GM18511 (cell line): ENCODE data around the gene SORL1.
"Not testable (repeated sequence)": the region's sequence is repeated elsewhere in the genome, so short reads cannot be mapped to it uniquely, and the experiment has no call there.

Source experiments
- ATAC-seq: cut with Tn5 transposase; IDR thresholded peaks from one replicate; pipeline ENCODE4 v1.9.1; 2021; ENCODE audit warnings: mild to moderate bottlenecking, moderate library complexity; ENCODE audit not compliant: unreplicated experiment

Gene SORL1

GRCh38 chr11:121503051-121503450 lies 50.9 kb downstream of the SORL1 start:
- ATAC-seq: no peak

GRCh38 chr11:121506237-121506636 lies 54.1 kb downstream of the SORL1 start:
- not testable (repeated sequence) for ATAC-seq

GRCh38 chr11:121508449-121508848 lies 56.3 kb downstream of the SORL1 start:
- no peak for ATAC-seq

- ATAC-seq: no peak
These were observed 58.3 kb downstream of the SORL1 start for GRCh38 chr11:121510438-121510837.

GRCh38 chr11:121512468-121513465 lies 60.7 kb downstream of the SORL1 start:
- no peak for ATAC-seq

GRCh38 chr11:121513807-121514206 lies 61.7 kb downstream of the SORL1 start:
- ATAC-seq: no peak

- no peak for ATAC-seq
These were observed 62.6 kb downstream of the SORL1 start for GRCh38 chr11:121514432-121515334.

- ATAC-seq: no peak
These were observed 63.2 kb downstream of the SORL1 start for GRCh38 chr11:121515335-121515671.

GRCh38 chr11:121517996-121518395 lies 65.9 kb downstream of the SORL1 start:
- no peak for ATAC-seq

- ATAC-seq: no peak
These were observed 68.4 kb downstream of the SORL1 start for GRCh38 chr11:121520243-121521144.

GRCh38 chr11:121521145-121522042 lies 69.3 kb downstream of the SORL1 start:
- ATAC-seq: no peak

- ATAC-seq: no peak
These were observed 70.2 kb downstream of the SORL1 start for GRCh38 chr11:121522043-121522941.

GRCh38 chr11:121523581-121524232 lies 71.6 kb downstream of the SORL1 start:
- ATAC-seq: no peak

GRCh38 chr11:121524233-121524631 lies 72.1 kb downstream of the SORL1 start:
- ATAC-seq: no peak

- no peak for ATAC-seq
These were observed 73.3 kb downstream of the SORL1 start for GRCh38 chr11:121525376-121525775.

- ATAC-seq: no peak
These were observed 78.1 kb downstream of the SORL1 start for GRCh38 chr11:121530257-121530656.

- no peak for ATAC-seq
These were observed 81.5 kb downstream of the SORL1 start for GRCh38 chr11:121533601-121534000.
